Measurements from ENCODE around the gene QKI.

The QKI gene

DNA sequence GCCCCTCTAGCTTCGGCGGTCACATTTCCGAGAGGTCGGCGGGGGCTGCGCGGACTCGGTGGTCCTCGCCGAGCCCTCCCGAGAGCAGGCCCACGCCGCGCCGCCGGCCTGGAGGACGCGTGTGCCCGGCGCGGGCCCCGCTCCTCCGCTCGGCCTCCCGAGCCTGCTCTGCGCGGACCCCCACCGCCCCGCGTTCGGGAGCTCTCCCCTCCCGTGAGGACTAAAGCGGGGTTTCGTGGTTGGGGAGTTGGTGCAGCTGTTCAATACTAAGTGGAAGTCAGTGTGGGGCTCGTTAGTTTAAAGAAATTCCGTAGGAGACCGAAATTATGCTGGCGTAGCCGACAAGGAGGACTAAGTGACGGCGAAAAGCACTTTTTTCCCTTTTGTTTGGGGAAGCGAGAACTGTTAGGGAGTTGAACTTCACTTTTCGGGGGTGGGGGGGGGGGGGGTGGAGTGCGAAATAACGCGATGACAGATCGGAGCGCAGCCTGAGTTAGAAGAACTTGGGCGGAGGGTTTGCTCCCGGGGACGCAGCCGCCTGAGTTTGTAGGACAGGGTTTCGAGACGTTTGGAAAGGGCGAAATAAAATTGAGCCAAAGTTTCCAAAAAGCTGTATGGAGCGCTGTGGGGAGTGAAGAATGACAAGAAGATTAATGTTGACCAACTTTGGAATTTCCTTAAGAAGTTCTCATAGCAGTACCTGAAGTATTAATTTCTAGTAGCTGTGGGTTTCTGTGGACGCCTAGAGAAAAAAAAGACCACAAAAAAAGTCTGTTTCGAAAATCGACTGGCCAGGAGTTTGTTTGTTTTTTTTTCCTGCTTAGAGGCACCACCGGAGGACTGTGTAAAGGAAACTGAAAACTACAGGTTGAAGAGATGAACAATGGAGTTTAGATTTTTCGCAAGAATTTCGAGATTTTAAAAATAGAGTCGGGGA is 1.4 kb downstream of the QKI start (continued):
- TF ChIP-seq ZNF561 (tag by site-specific recombination; IDR thresholded peaks at IDR 0.05; ENCODE audit: borderline replicate concordance) (0 out of 2 replicates have a peak, but pooled peaks have one; percentile 43), ZBTB26 (tag by site-specific recombination; optimal IDR thresholded peaks at IDR 0.05) (peak; percentile 61), OVOL3 (tag by site-specific recombination; IDR thresholded peaks at IDR 0.05) (no peak), ZNF596 (tag by site-specific recombination; IDR thresholded peaks at IDR 0.05) (0 out of 2 replicates have a peak, but pooled peaks have one; percentile 24), ZNF121 (tag by site-specific recombination; IDR thresholded peaks at IDR 0.05) (peak; percentile 41; the same call in 1 of the 2 replicates), ZBTB6 (tag by site-specific recombination; IDR thresholded peaks at IDR 0.05) (no peak), GLIS1 (tag by site-specific recombination; IDR thresholded peaks at IDR 0.05) (no peak), KLF8 (tag by site-specific recombination; IDR thresholded peaks at IDR 0.05) (0 out of 2 replicates have a peak, but pooled peaks have one; percentile 28)
- TF ChIP-seq, protein P1, sequence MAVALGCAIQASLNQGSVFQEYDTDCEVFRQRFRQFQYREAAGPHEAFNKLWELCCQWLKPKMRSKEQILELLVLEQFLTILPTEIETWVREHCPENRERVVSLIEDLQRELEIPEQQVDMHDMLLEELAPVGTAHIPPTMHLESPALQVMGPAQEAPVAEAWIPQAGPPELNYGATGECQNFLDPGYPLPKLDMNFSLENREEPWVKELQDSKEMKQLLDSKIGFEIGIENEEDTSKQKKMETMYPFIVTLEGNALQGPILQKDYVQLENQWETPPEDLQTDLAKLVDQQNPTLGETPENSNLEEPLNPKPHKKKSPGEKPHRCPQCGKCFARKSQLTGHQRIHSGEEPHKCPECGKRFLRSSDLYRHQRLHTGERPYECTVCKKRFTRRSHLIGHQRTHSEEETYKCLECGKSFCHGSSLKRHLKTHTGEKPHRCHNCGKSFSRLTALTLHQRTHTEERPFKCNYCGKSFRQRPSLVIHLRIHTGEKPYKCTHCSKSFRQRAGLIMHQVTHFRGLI (tag by site-specific recombination; IDR thresholded peaks at IDR 0.05) = no peak
- TF ChIP-seq, protein P2, sequence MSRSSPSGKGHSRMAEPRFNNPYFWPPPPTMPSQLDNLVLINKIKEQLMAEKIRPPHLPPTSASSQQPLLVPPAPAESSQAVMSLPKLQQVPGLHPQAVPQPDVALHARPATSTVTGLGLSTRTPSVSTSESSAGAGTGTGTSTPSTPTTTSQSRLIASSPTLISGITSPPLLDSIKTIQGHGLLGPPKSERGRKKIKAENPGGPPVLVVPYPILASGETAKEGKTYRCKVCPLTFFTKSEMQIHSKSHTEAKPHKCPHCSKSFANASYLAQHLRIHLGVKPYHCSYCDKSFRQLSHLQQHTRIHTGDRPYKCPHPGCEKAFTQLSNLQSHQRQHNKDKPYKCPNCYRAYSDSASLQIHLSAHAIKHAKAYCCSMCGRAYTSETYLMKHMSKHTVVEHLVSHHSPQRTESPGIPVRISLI (tag by site-specific recombination; IDR thresholded peaks at IDR 0.05) = peak; percentile 84

DNA sequence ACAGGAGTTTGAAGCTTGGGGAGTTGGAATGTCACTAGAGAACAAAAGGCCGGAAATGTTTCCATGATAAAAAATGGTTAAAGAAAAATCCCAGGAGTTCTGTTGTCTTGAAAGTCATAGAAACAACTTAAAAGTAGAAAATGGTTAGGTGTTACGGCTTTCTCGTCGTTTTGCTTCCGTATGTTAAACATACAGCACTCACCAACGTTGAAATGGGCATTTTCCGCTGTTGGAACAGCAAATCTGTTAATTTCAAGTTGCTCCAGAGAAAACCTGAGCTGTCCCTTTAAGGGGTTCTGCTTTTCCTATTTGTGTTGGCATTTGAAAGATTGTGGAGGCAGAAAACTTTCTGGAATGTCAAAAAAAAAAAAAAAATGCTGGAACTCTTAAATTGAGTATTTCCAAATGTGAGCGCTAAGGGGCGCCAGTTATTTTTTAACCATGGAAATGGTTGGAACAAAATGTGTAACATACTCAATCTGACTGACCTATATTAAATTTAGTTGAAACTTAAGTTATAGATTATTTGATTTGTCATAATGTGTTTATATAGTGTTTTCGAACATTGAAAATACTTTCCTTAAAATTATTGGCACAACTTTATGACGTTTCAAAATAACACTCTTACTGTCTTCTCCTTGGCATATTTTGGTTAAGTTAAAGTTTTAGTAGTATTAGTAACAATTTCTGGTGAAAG is 2.2 kb downstream of the QKI start:
- Histone ChIP-seq H3K27ac (ENCODE audit: extremely low read depth, low read depth, low read length) (0 out of 2 replicates have a peak overlapping the region, but pooled peaks have one; percentile 13), H3K9me3 (ENCODE audit: control insufficient read depth, insufficient read depth, low read depth, low read length) (no peaks in the 10 kb centered on the region), H3K4me3 (ENCODE audit: low read depth, low read length) (peak overlapping the region; percentile 88), H3K4me1 (ENCODE audit: control insufficient read depth, insufficient read depth, low read length) (peaks cover 27% of the 10 kb centered on the region), H3K36me3 (ENCODE audit: control insufficient read depth in 2 of 2, insufficient read depth in 1 of 2, low read length in 2 of 2) (no peaks in the 10 kb centered on the region)
- ChIA-PET POLR2A (interaction anchor here (0.7 to 1.0 kb wide), 3 partner anchors 56 to 473 kb away, joined by 3 to 4 read pairs (median 3); no protein-coding TSS in a partner anchor), CTCF (interaction anchor here (0.6 to 2.1 kb wide), 16 partner anchors 10 to 1681 kb away, joined by 3 to 8 read pairs (median 4); no protein-coding TSS in a partner anchor)
- no peak for TF ChIP-seq PBX3 (CRISPR knock-in tag; IDR thresholded peaks at IDR 0.05)
- no peak for TF ChIP-seq PRDM2 (tag by site-specific recombination; IDR thresholded peaks at IDR 0.05; ENCODE audit: borderline replicate concordance)
- no peak for TF ChIP-seq ZNF596 (tag by site-specific recombination; IDR thresholded peaks at IDR 0.05)
- no peak for TF ChIP-seq ZFP3 (tag by site-specific recombination; IDR thresholded peaks at IDR 0.05; ENCODE audit: low read depth)
- no peak for TF ChIP-seq INSM2 (tag by site-specific recombination; IDR thresholded peaks at IDR 0.05)
- TF ChIP-seq SCRT2 (tag by site-specific recombination; IDR thresholded peaks at IDR 0.05) = no peak
- no peak for TF ChIP-seq ZEB2 (tag by site-specific recombination; IDR thresholded peaks at IDR 0.05)
- no peak for TF ChIP-seq SALL2 (tag by site-specific recombination; IDR thresholded peaks at IDR 0.05; ENCODE audit: borderline replicate concordance)
- TF ChIP-seq ZNF701 (tag by site-specific recombination; IDR thresholded peaks at IDR 0.05) = no peak

All from HEK293 (cell line).